H1 (cell line): ENCODE results near the gene CGB2. TPM values are rescaled to one million over a fixed set of nuclear protein-coding genes. Genes with fewer than 3 reads are reported as not detected.

ENCODE experiments used
- CTCF ChIA-PET: fragments of 300-600 bp; sonication (Branson Sonifier 250); formaldehyde crosslinking; loops from one replicate; lab custom pipeline; 2021; ENCODE audit not compliant: partially characterized antibody; lab: Charles Lee
- POLR2A ChIA-PET: fragments of 300-600 bp; sonication (Branson Sonifier 250); formaldehyde crosslinking; loops from one replicate; lab custom pipeline; 2021; ENCODE audit warnings: inconsistent platforms; ENCODE audit not compliant: partially characterized antibody; lab: Charles Lee
- DNase-seq, 2 experiments: peaks; one replicate each; pipeline versions ENCODE4 v3.0.0 to v3.0.0-alpha.2; 2010 to 2022; ENCODE audit warnings: low spot score in 2 of 2, low read depth in 1 of 2, mixed read lengths in 1 of 2
- FAIRE-seq: peaks from 2 replicates; lab custom pipeline; 2011; peaks lifted over from hg19 to GRCh38; lab: Jason Lieb, UNC
- H2AFZ ChIP-seq: 2 replicates; pipeline ENCODE4 v1.8.1; 2012; ENCODE audit warnings: low read length, inconsistent platforms
- H2AK5ac ChIP-seq: 2 replicates; pipeline ENCODE4 v1.6.1; 2013; ENCODE audit warnings: low read depth, low read length
- H2BK120ac ChIP-seq: replicated peaks from 2 replicates; pipeline ENCODE3; 2013; ENCODE audit warnings: low read depth, low read length, inconsistent platforms
- H2BK12ac ChIP-seq: 2 replicates; pipeline ENCODE4 v1.6.1; 2013; ENCODE audit warnings: low read depth, low read length
- H2BK15ac ChIP-seq: 2 replicates; pipeline ENCODE4 v1.6.1; 2013; ENCODE audit warnings: low read length
- H2BK20ac ChIP-seq: 2 replicates; pipeline ENCODE4 v1.6.1; 2013; ENCODE audit warnings: low read length
- H2BK5ac ChIP-seq: 2 replicates; pipeline ENCODE4 v1.6.1; 2013; ENCODE audit warnings: low read depth, low read length
- H3K14ac ChIP-seq: 2 replicates; pipeline ENCODE4 v1.6.1; 2013; ENCODE audit warnings: inconsistent platforms; ENCODE audit not compliant: insufficient read length
- H3K18ac ChIP-seq: 2 replicates; pipeline ENCODE4 v1.6.1; 2013; ENCODE audit warnings: low read length; ENCODE audit errors: extremely low read depth
- H3K23ac ChIP-seq: 2 replicates; pipeline ENCODE4 v1.6.1; 2013; ENCODE audit warnings: inconsistent platforms; ENCODE audit not compliant: insufficient read length
- H3K23me2 ChIP-seq: 2 replicates; pipeline ENCODE4 v1.6.1; 2013; ENCODE audit warnings: low read depth, low read length
- H3K27ac ChIP-seq: 2 replicates; pipeline ENCODE4 v1.6.1; 2011; ENCODE audit warnings: low read depth, low read length, inconsistent platforms
- H3K27me3 ChIP-seq, 4 experiments: replicated peaks in 1 of 4; 1 replicate in 1 of 4; 2 replicates in 3 of 4; pipeline versions ENCODE4 v1.6.1 to v1.8.1; 2011 to 2013; ENCODE audit warnings: low read length in 3 of 4, mild to moderate bottlenecking in 3 of 4, inconsistent platforms in 2 of 4, mixed read lengths in 2 of 4, moderate library complexity in 1 of 4; ENCODE audit not compliant: control insufficient read depth in 3 of 4, insufficient read depth in 3 of 4; ENCODE audit errors: extremely low read depth in 1 of 4
- H3K36me3 ChIP-seq, 4 experiments: 2 replicates each; pipeline versions ENCODE4 v1.6.1 to v1.8.1; 2011 to 2013; ENCODE audit warnings: mild to moderate bottlenecking in 4 of 4, low read length in 3 of 4, moderate library complexity in 2 of 4, control low read depth in 1 of 4, inconsistent platforms in 1 of 4; ENCODE audit not compliant: insufficient read depth in 4 of 4, control insufficient read depth in 2 of 4
- H3K4ac ChIP-seq: replicated peaks from 2 replicates; pipeline ENCODE3; 2013; ENCODE audit warnings: low read length, low read depth, mixed read lengths, inconsistent platforms; ENCODE audit not compliant: insufficient read length
- H3K4me1 ChIP-seq, 4 experiments: replicated peaks in 1 of 4; 1 replicate in 1 of 4; 2 replicates in 3 of 4; pipeline versions ENCODE4 v1.6.1 to v1.8.1; 2011 to 2013; ENCODE audit warnings: low read length in 3 of 4, inconsistent platforms in 2 of 4, mixed read lengths in 1 of 4; ENCODE audit not compliant: insufficient read depth in 4 of 4, control insufficient read depth in 3 of 4
- H3K4me2 ChIP-seq, 2 experiments: 2 replicates each; pipeline versions ENCODE4 v1.6.1 to v1.8.1; 2011 to 2013; ENCODE audit warnings: low read depth in 2 of 2, low read length in 2 of 2, control low read depth in 1 of 2, inconsistent platforms in 1 of 2, mild to moderate bottlenecking in 1 of 2; ENCODE audit not compliant: insufficient read depth in 1 of 2
- H3K4me3 ChIP-seq, 4 experiments: fragments of 200-600, 300-600 bp in 1 of 4; sonication (generic), shearing (Covaris generic), sonication (Bioruptor Twin) in 1 of 4; 2 replicates each; pipeline versions ENCODE4 v1.5.1 to v1.8.1; 2011 to 2016; ENCODE audit warnings: low read length in 4 of 4, low read depth in 3 of 4, control low read depth in 2 of 4, inconsistent platforms in 2 of 4, mild to moderate bottlenecking in 2 of 4, mixed read lengths in 1 of 4, moderate library complexity in 1 of 4; ENCODE audit not compliant: insufficient read depth in 2 of 4; ENCODE audit errors: extremely low read depth in 1 of 4
- H3K56ac ChIP-seq: replicated peaks from 2 replicates; pipeline ENCODE3; 2013; ENCODE audit warnings: low read depth, mild to moderate bottlenecking, mixed read lengths, low read length, inconsistent platforms; ENCODE audit not compliant: insufficient read length
- H3K79me1 ChIP-seq: 2 replicates; pipeline ENCODE4 v1.6.1; 2013; ENCODE audit warnings: low read depth, low read length, control low read depth
- H3K79me2 ChIP-seq, 2 experiments: 2 replicates each; pipeline versions ENCODE4 v1.6.1 to v1.8.1; 2012 to 2013; ENCODE audit warnings: low read length in 2 of 2, mild to moderate bottlenecking in 2 of 2, inconsistent platforms in 1 of 2; ENCODE audit not compliant: insufficient read depth in 2 of 2, control insufficient read depth in 1 of 2
- H3K9ac ChIP-seq, 4 experiments: replicated peaks in 1 of 4; 1 replicate in 1 of 4; 2 replicates in 3 of 4; pipeline versions ENCODE4 v1.6.1 to v1.8.1; 2011 to 2013; ENCODE audit warnings: low read depth in 3 of 4, low read length in 3 of 4, control low read depth in 2 of 4, mild to moderate bottlenecking in 2 of 4, moderate library complexity in 2 of 4, inconsistent platforms in 1 of 4; ENCODE audit errors: extremely low read depth in 1 of 4
- H3K9me3 ChIP-seq, 2 experiments: 2 replicates each; pipeline versions ENCODE4 v1.6.1 to v1.8.1; 2012 to 2013; ENCODE audit warnings: mild to moderate bottlenecking in 2 of 2, moderate library complexity in 2 of 2, control low read depth in 1 of 2, inconsistent platforms in 1 of 2, low read depth in 1 of 2, low read length in 1 of 2, mixed read lengths in 1 of 2; ENCODE audit not compliant: insufficient read depth in 2 of 2
- H4K20me1 ChIP-seq, 2 experiments: replicated peaks in 1 of 2; 2 replicates each; pipeline versions ENCODE3 to v1.8.1; 2011 to 2013; ENCODE audit warnings: inconsistent platforms in 2 of 2, low read length in 2 of 2, mild to moderate bottlenecking in 1 of 2; ENCODE audit not compliant: insufficient read depth in 2 of 2, control insufficient read depth in 1 of 2
- H4K5ac ChIP-seq: 2 replicates; pipeline ENCODE4 v1.6.1; 2013; ENCODE audit warnings: low read length, low read depth, mixed read lengths, inconsistent platforms; ENCODE audit not compliant: insufficient read length
- H4K8ac ChIP-seq: 2 replicates; pipeline ENCODE4 v1.8.0; 2013; ENCODE audit warnings: mild to moderate bottlenecking, moderate library complexity, low read length, inconsistent platforms; ENCODE audit not compliant: insufficient read depth; ENCODE audit errors: extremely low read depth
- H4K91ac ChIP-seq: replicated peaks from 2 replicates; pipeline ENCODE3; 2013; ENCODE audit warnings: low read length, mixed read lengths, inconsistent platforms; ENCODE audit not compliant: insufficient read length
- ATF3 ChIP-seq: IDR thresholded peaks from 2 replicates; pipeline ENCODE4 v1.6.1; 2011; ENCODE audit warnings: low read depth, mild to moderate bottlenecking, low read length; ENCODE audit not compliant: insufficient read depth
- CTCF ChIP-seq, 3 experiments: IDR thresholded peaks; 1 replicate in 2 of 3; 2 replicates in 1 of 3; pipeline versions ENCODE4 v1.5.1 to v1.6.1; 2011; ENCODE audit warnings: low read length in 3 of 3, mild to moderate bottlenecking in 3 of 3, inconsistent platforms in 2 of 3, low read depth in 1 of 3, moderate library complexity in 1 of 3; ENCODE audit not compliant: insufficient read depth in 1 of 3; ENCODE audit errors: control extremely low read depth in 1 of 3
- KDM4A ChIP-seq: IDR thresholded peaks from one replicate; pipeline ENCODE4 v1.7.1; 2012; ENCODE audit warnings: low read depth, mild to moderate bottlenecking, moderate library complexity, low read length, inconsistent platforms; ENCODE audit not compliant: severe bottlenecking
- RNF2 ChIP-seq: fragments of 200-900, 300-1000 bp; sonication (generic); IDR thresholded peaks from 2 replicates; pipeline ENCODE4 v1.7.1; 2016; ENCODE audit warnings: borderline replicate concordance, low read depth, mild to moderate bottlenecking, antibody characterized with exemption, low read length; ENCODE audit not compliant: poor library complexity, severe bottlenecking; ENCODE audit errors: missing control alignments
- TEAD4 ChIP-seq: IDR thresholded peaks from 2 replicates; pipeline ENCODE4 v1.6.1; 2012; ENCODE audit warnings: low read depth, low read length, inconsistent platforms, mixed read lengths
- YY1 ChIP-seq: IDR thresholded peaks from 2 replicates; pipeline ENCODE4 v1.6.1; 2011; ENCODE audit warnings: low read depth, mild to moderate bottlenecking, low read length
- WGBS, 2 experiments: shearing (Covaris generic) in 1 of 2; methylation state at CpG; one replicate each; pipeline versions ENCODE4 v1.1.6 to v1.1.7; 2013 to 2015; ENCODE audit warnings: low lambda C conversion rate in 2 of 2, mixed read lengths in 2 of 2, inconsistent platforms in 1 of 2, low coverage in 1 of 2, missing lambda C conversion rate in 1 of 2; ENCODE audit not compliant: insufficient replicate concordance in 2 of 2, insufficient coverage in 1 of 2, insufficient read length in 1 of 2; ENCODE audit errors: extremely low coverage in 1 of 2, missing lambda C conversion rate in 1 of 2; 5-methylcytosine and 5-hydroxymethylcytosine counted together
- polyA plus RNA-seq, 7 experiments: library from polyadenylated mRNA; depleted of rRNA in 3 of 7; stranded (reverse) in 5 of 7; unstranded in 2 of 7; fragments of >200 nt in 5 of 7; fragments of 200-250 nt in 2 of 7; gene quantifications; 1 replicate in 5 of 7; 2 replicates in 1 of 7; 4 replicates in 1 of 7; pipeline versions ENCODE4 v1.2.1 to v1.2.3, GENCODE V29; 2011 to 2013; ENCODE audit warnings: missing spikeins in 2 of 7, mixed read lengths in 2 of 7
- total RNA-seq: library from RNA; stranded (reverse); fragmentation: NEBNext Ultra II Directional; extraction: Animal tissue kit (Norgen Biotek cat#: 25700); gene quantifications from 2 replicates; pipeline ENCODE4 v1.2.1, GENCODE V29; 2021

CGB2 gene
- total and polyA plus RNA-seq, 2 of the 8 experiments (the other 6 are each of a cell fraction or from before 2014, with no cell fraction given), result 0.71 to 3.2 TPM

GRCh38 chr19:48993175-48994034 is 38.3 kb upstream of the CGB2 start, which contains the start of the genes GYS1 and RUVBL2:
TSS of gene GYS1 (minus strand) at chr19:48993309. CDS start at chr19:48993112, 197 bp downstream.
TSS of gene RUVBL2 (plus strand) at chr19:48993887. CDS start at chr19:48993912, 25 bp downstream.
- H3K4ac ChIP-seq, result peak within 1 kb of the TSS; percentile 44
- H3K27me3 ChIP-seq, result no peaks in the 10 kb centered on the region
- H4K91ac ChIP-seq, result peak within 1 kb of the TSS; percentile 58
- peak within 1 kb of the TSS; percentile 74 to 97 (median 92) for H3K4me3 ChIP-seq
- no peak within 1 kb of the TSS for H3K14ac ChIP-seq
- no peak within 1 kb of the TSS for H2BK15ac ChIP-seq
- peak; percentile 97 to 99 for DNase-seq
- no peaks in the 10 kb centered on the region for H3K9me3 ChIP-seq
- peak within 1 kb of the TSS; percentile 89; the same call in 1 of the 2 replicates for H3K18ac ChIP-seq
- peak within 1 kb of the TSS; percentile 63 for H3K27ac ChIP-seq
- H4K5ac ChIP-seq, result peak within 1 kb of the TSS; percentile 98
- peaks cover 15% of the 10 kb centered on the region for H3K79me1 ChIP-seq
- peak within 1 kb of the TSS; percentile 91 to 97 for H3K4me2 ChIP-seq
- H2AFZ ChIP-seq, result no peak within 1 kb of the TSS
- peaks cover 0 to 8% (median 2%) of the 10 kb centered on the region in 4 experiments; a peak in 4 of 8 replicates for H3K36me3 ChIP-seq
- ChIA-PET POLR2A (interaction anchor here (0.5 to 4.4 kb wide), 17 partner anchors 10 to 120 kb away, joined by 3 to 37 read pairs (median 3); partner anchors contain the start of genes CGB2, FTL and PPP1R15A), CTCF (interaction anchor here (0.5 to 2.6 kb wide), 34 partner anchors 12 to 373 kb away, joined by 3 to 19 read pairs (median 4); partner anchors contain the start of gene NUCB1)
- H3K79me2 ChIP-seq, result peaks cover 11 to 33% of the 10 kb centered on the region in 2 experiments; a peak in 3 of 4 replicates
- H2BK120ac ChIP-seq, result no peak within 1 kb of the TSS
- H3K23me2 ChIP-seq, result peaks cover 8% of the 10 kb centered on the region; the same call in 1 of the 2 replicates
- peaks cover 0 to 3% (median 0%) of the 10 kb centered on the region in 4 experiments; a peak in 2 of 7 replicates for H3K4me1 ChIP-seq
- no peak within 1 kb of the TSS for H2BK20ac ChIP-seq
- H3K9ac ChIP-seq, result peak within 1 kb of the TSS; percentile 73 to 90 (median 82)
- H3K23ac ChIP-seq, result no peak within 1 kb of the TSS
- peak within 1 kb of the TSS; percentile 89; the same call in 1 of the 2 replicates for H2BK5ac ChIP-seq
- 1% methylated on average over 39 of the region's 56 CpGs; no CpG with 5 or more reads in 1 of the 2 experiments for WGBS, 2 experiments
- peak within 1 kb of the TSS; percentile 90 for H3K56ac ChIP-seq
- H4K20me1 ChIP-seq, result peaks cover 0 to 11% of the 10 kb centered on the region in 2 experiments
- peak; percentile 89 for FAIRE-seq
- H2AK5ac ChIP-seq, result no peak within 1 kb of the TSS
- H2BK12ac ChIP-seq, result 0 out of 2 replicates have a peak within 1 kb of the TSS, but pooled peaks have one; percentile 4
- H4K8ac ChIP-seq, result peak within 1 kb of the TSS; percentile 84
- TF ChIP-seq YY1 (peak; percentile 88), RNF2 (no peak), ATF3 (no peak), TEAD4 (no peak), CTCF (IDR thresholded peaks at IDR 0.05; ENCODE audit: control extremely low read depth in 1 of 3, insufficient read depth in 1 of 3, low read depth in 1 of 3, low read length in 3 of 3) (peak; percentile 78 to 92 (median 88)), KDM4A (peak; percentile 43)
